Spleen (tissue), 7 donors: ENCODE results near the gene PRSS1.

ENCODE experiments used
- CTCF ChIP-seq, 11 experiments: fragments of 200-600 bp in 7 of 11; fragments of 450-650 bp in 4 of 11; sonication (generic) in 4 of 11; IDR thresholded peaks in 8 of 11; conservative IDR thresholded peaks in 3 of 11; 1 replicate in 7 of 11; 2 replicates in 4 of 11; pipeline versions ENCODE4 v1.4.0 to v1.8.0; 2016 to 2021; ENCODE audit warnings: antibody characterized with exemption in 11 of 11, inconsistent platforms in 4 of 11, mild to moderate bottlenecking in 1 of 11
- POLR2A ChIP-seq, 3 donors: fragments of 450-650 bp; IDR thresholded peaks; one replicate each; pipeline ENCODE4 v1.5.1; 2017; ENCODE audit warnings: antibody characterized with exemption in 3 of 3, mild to moderate bottlenecking in 1 of 3
- POLR2AphosphoS5 ChIP-seq, 3 donors: sonication (generic); formaldehyde crosslinking; IDR thresholded peaks; one replicate each; pipeline ENCODE4 v1.5.1; 2017; ENCODE audit warnings: antibody characterized with exemption in 3 of 3
- donor health status: DM: no; HTN: no; CAD: no; lungs with moderate emphysema.
- donor health status: DM: no; HTN: no; CAD: no.
- donor health status: DM: no; HTN: no; CAD: no.

- TF ChIP-seq CTCF (IDR thresholded peaks at IDR 0.05 in 8 of 11, conservative IDR thresholded peaks at IDR 0.05 in 3 of 11) (no peak), POLR2A (IDR thresholded peaks at IDR 0.05) (no peak), POLR2AphosphoS5 (IDR thresholded peaks at IDR 0.05) (no peak)
Measured at GRCh38 chr7:142787783-142788182, 38.5 kb downstream of the PRSS1 start.
